Hepatocyte (in vitro differentiated cells): Measurements from ENCODE around the gene HS3ST5. TPM values are rescaled to one million over a fixed set of nuclear protein-coding genes. Genes with fewer than 3 reads are reported as not detected.
A peak's percentile ranks its signal among the peaks of the same experiment; 100 is the strongest.

Experiments
- DNase-seq: peaks from one replicate; pipeline ENCODE4 v3.0.0-alpha.2; 2016; ENCODE audit warnings: low spot score
- H2AFZ ChIP-seq: fragments of 200-600 bp; sonication (generic); 2 replicates; pipeline ENCODE4 v1.6.0; 2016; ENCODE audit warnings: antibody characterized with exemption, mild to moderate bottlenecking
- H3K27ac ChIP-seq: fragments of 200-600 bp; sonication (generic); 2 replicates; pipeline ENCODE4 v1.5.1; 2016; ENCODE audit warnings: mild to moderate bottlenecking
- H3K27me3 ChIP-seq: fragments of 200-600 bp; sonication (generic); 2 replicates; pipeline ENCODE4 v1.6.1; 2016
- H3K36me3 ChIP-seq: fragments of 200-600 bp; sonication (generic); replicated peaks from 2 replicates; pipeline ENCODE4 v1.5.1; 2016; ENCODE audit warnings: low read depth; ENCODE audit not compliant: insufficient read depth
- H3K4me1 ChIP-seq: fragments of 200-600 bp; sonication (generic); 2 replicates; pipeline ENCODE4 v1.5.1; 2016; ENCODE audit warnings: mild to moderate bottlenecking, moderate library complexity; ENCODE audit not compliant: insufficient read depth
- H3K4me2 ChIP-seq: fragments of 200-600 bp; sonication (generic); 2 replicates; pipeline ENCODE4 v1.6.0; 2016
- H3K4me3 ChIP-seq: fragments of 200-600 bp; sonication (generic); 2 replicates; pipeline ENCODE4 v1.5.1; 2016; ENCODE audit warnings: mild to moderate bottlenecking
- H3K79me2 ChIP-seq: fragments of 200-600 bp; sonication (generic); 2 replicates; pipeline ENCODE4 v1.6.0; 2017; ENCODE audit warnings: mild to moderate bottlenecking
- H3K9me2 ChIP-seq: fragments of 200-600 bp; sonication (generic); replicated peaks from 2 replicates; pipeline ENCODE4 v1.6.0; 2017; ENCODE audit warnings: mild to moderate bottlenecking; ENCODE audit not compliant: insufficient read depth
- H3K9me3 ChIP-seq: fragments of 200-600 bp; sonication (generic); 2 replicates; pipeline ENCODE4 v1.5.1; 2016; ENCODE audit warnings: low read depth, mild to moderate bottlenecking
- H4K20me1 ChIP-seq: fragments of 200-600 bp; sonication (generic); 2 replicates; pipeline ENCODE4 v1.6.0; 2016; ENCODE audit warnings: mild to moderate bottlenecking; ENCODE audit not compliant: insufficient read depth, poor library complexity, severe bottlenecking
- CTCF ChIP-seq: fragments of 200-600 bp; sonication (generic); IDR thresholded peaks from 2 replicates; pipeline ENCODE4 v1.5.1; 2016; ENCODE audit warnings: antibody characterized with exemption, mild to moderate bottlenecking; ENCODE audit not compliant: poor library complexity
- EZH2 ChIP-seq: fragments of 200-600 bp; sonication (generic); IDR thresholded peaks from 2 replicates; pipeline ENCODE4 v1.6.1; 2016; ENCODE audit warnings: antibody characterized with exemption, mild to moderate bottlenecking, borderline replicate concordance
- EZH2phosphoT487 ChIP-seq: fragments of 200-600 bp; sonication (generic); IDR thresholded peaks from one replicate; pipeline ENCODE4 v1.6.1; 2018; ENCODE audit warnings: antibody characterized with exemption, mild to moderate bottlenecking, low read depth, moderate library complexity; ENCODE audit not compliant: unreplicated experiment, severe bottlenecking
- WGBS: methylation state at CpG from one replicate; pipeline ENCODE4 v1.1.6; 2016; ENCODE audit warnings: low lambda C conversion rate; ENCODE audit errors: missing lambda C conversion rate; 5-methylcytosine and 5-hydroxymethylcytosine counted together
- polyA plus RNA-seq: library from polyadenylated mRNA; unstranded; fragments of >200 nt; fragmentation: Nextera tagmentation; extraction: Ambion mirVana; gene quantifications from 2 replicates; pipeline ENCODE4 v1.2.1, GENCODE V29; 2016
- total RNA-seq: library from RNA; depleted of rRNA; stranded (reverse); fragments of >200 nt; gene quantifications from 2 replicates; pipeline ENCODE4 v1.2.3, GENCODE V29; 2014

The HS3ST5 gene
- total and polyA plus RNA-seq, 2 experiments from 2014 or later, result 0.73 to 1.4 TPM

- H4K20me1 ChIP-seq, result no peaks in the 10 kb centered on the region
- no peaks in the 10 kb centered on the region for H3K27me3 ChIP-seq
- 95% methylated on average over 5 of the region's 5 CpGs for WGBS
- TF ChIP-seq CTCF (no peak), EZH2phosphoT487 (no peak), EZH2 (no peak)
- H3K36me3 ChIP-seq, result no peaks in the 10 kb centered on the region
- no peak overlapping the region for H3K4me3 ChIP-seq
- no peaks in the 10 kb centered on the region for H3K79me2 ChIP-seq
- H3K9me3 ChIP-seq, result no peaks in the 10 kb centered on the region
- H2AFZ ChIP-seq, result no peak overlapping the region
- H3K9me2 ChIP-seq, result no peaks in the 10 kb centered on the region
- no peak overlapping the region for H3K4me2 ChIP-seq
- no peaks in the 10 kb centered on the region for H3K4me1 ChIP-seq
- DNase-seq, result no peak
- no peak overlapping the region for H3K27ac ChIP-seq
These were observed 220.7 kb downstream of the HS3ST5 start for GRCh38 chr6:114121913-114122662.

- Histone ChIP-seq H3K4me3 (no peak overlapping the region), H3K79me2 (no peaks in the 10 kb centered on the region), H3K9me2 (no peaks in the 10 kb centered on the region), H3K27me3 (no peaks in the 10 kb centered on the region), H3K4me2 (no peak overlapping the region), H3K4me1 (no peaks in the 10 kb centered on the region), H2AFZ (no peak overlapping the region), H3K9me3 (no peaks in the 10 kb centered on the region), H3K36me3 (no peaks in the 10 kb centered on the region), H3K27ac (no peak overlapping the region), H4K20me1 (no peaks in the 10 kb centered on the region)
- no peak for DNase-seq
- TF ChIP-seq EZH2 (no peak), CTCF (no peak), EZH2phosphoT487 (no peak)
- 90% methylated on average over 2 of the region's 2 CpGs for WGBS
These were observed 223.8 kb downstream of the HS3ST5 start for GRCh38 chr6:114119056-114119455.

- Histone ChIP-seq H3K4me2 (no peak overlapping the region), H2AFZ (no peak overlapping the region), H3K27me3 (no peaks in the 10 kb centered on the region), H3K79me2 (no peaks in the 10 kb centered on the region), H3K36me3 (no peaks in the 10 kb centered on the region), H3K9me2 (no peaks in the 10 kb centered on the region), H3K4me3 (no peak overlapping the region), H3K9me3 (no peaks in the 10 kb centered on the region), H4K20me1 (no peaks in the 10 kb centered on the region), H3K4me1 (no peaks in the 10 kb centered on the region), H3K27ac (no peak overlapping the region)
- no peak for TF ChIP-seq EZH2phosphoT487
- 100% methylated on average over 1 of the region's 1 CpG for WGBS
- DNase-seq, result no peak
These were observed 227.2 kb downstream of the HS3ST5 start for GRCh38 chr6:114115652-114116051.

- no peaks in the 10 kb centered on the region for H3K9me2 ChIP-seq
- H3K36me3 ChIP-seq, result no peaks in the 10 kb centered on the region
- H4K20me1 ChIP-seq, result no peaks in the 10 kb centered on the region
- H3K4me2 ChIP-seq, result no peak overlapping the region
- no peaks in the 10 kb centered on the region for H3K27me3 ChIP-seq
- peak; percentile 85 for DNase-seq
- no peaks in the 10 kb centered on the region for H3K79me2 ChIP-seq
- no peak overlapping the region for H3K4me3 ChIP-seq
- H3K4me1 ChIP-seq, result no peaks in the 10 kb centered on the region
- H3K9me3 ChIP-seq, result no peaks in the 10 kb centered on the region
- TF ChIP-seq EZH2, result no peak
- TF ChIP-seq CTCF, result peak; percentile 69
- no peak overlapping the region for H3K27ac ChIP-seq
- WGBS, result 43% methylated on average over 11 of the region's 11 CpGs
- no peak overlapping the region for H2AFZ ChIP-seq
These were observed 234.5 kb downstream of the HS3ST5 start for GRCh38 chr6:114108119-114109002.
